ENCODE data around the gene TBCCD1. TPM values are rescaled to one million over a fixed set of nuclear protein-coding genes. Genes with fewer than 3 reads are reported as not detected.

The TBCCD1 gene
- total RNA-seq, 2 experiments from 2014 or later, result 7.6 to 8.1 TPM

DNA sequence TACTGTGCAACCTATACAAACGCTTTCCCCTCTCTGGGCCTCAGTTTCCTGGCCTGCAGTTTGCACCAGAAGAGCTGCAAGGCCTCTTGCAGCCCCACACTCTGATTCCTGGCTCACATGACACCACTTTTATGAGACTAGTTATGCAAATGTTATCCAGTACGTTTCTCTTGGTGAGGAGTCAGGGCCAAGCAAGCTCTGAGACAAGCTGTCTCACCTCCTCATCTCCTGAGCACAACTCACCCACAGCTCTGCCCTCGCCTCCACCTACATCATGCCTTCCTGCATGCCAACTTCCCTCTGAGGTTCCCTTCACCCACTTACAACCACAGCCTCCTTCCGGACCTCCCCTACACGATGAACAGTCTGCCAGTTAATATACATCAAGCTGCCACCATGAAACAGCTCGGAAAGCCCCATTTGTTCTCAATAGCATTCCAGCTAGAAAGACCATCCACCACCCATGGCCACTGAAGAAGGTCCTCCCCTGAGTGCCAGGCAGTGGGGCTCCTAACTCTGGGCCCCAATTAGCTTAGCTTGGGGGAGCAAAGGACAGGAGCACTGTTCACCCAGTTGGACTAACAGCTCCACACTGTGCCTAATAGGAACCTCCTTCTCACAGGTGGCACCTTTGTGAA is 48.0 kb downstream of the TBCCD1 start:
- intact Hi-C loops (cut with DNase I, micrococcal nuclease), result loop anchor here in 1 of 2 experiments (2.0 kb wide), 1 partner anchor 22 kb away; no protein-coding TSS in a partner anchor
- Mint-ChIP-seq H3K27ac (peak overlapping the region; percentile 78), H3K4me3 (peak overlapping the region; percentile 46), H3K36me3 (ENCODE audit: low read depth) (no peaks in the 10 kb centered on the region), H3K4me1 (ENCODE audit: low read depth) (peaks cover 66% of the 10 kb centered on the region), H3K9me3 (no peaks in the 10 kb centered on the region), H3K27me3 (no peaks in the 10 kb centered on the region)
- Histone ChIP-seq H3K9me3 (ENCODE audit: control insufficient read depth in 1 of 2, insufficient read depth in 1 of 2, low read length in 2 of 2) (no peaks in the 10 kb centered on the region), H3K27ac (ENCODE audit: low read depth in 1 of 2, low read length in 2 of 2) (peak overlapping the region; percentile 58 to 65), H3K27me3 (ENCODE audit: control insufficient read depth in 1 of 2, insufficient read depth in 2 of 2, low read length in 2 of 2) (no peaks in the 10 kb centered on the region), H3K4me1 (ENCODE audit: insufficient read depth, low read length) (peaks cover 74% of the 10 kb centered on the region), H3K4me3 (ENCODE audit: low read length) (no peak overlapping the region), H3K36me3 (ENCODE audit: insufficient read depth, low read length) (no peaks in the 10 kb centered on the region)
- TF ChIP-seq, protein P1, sequence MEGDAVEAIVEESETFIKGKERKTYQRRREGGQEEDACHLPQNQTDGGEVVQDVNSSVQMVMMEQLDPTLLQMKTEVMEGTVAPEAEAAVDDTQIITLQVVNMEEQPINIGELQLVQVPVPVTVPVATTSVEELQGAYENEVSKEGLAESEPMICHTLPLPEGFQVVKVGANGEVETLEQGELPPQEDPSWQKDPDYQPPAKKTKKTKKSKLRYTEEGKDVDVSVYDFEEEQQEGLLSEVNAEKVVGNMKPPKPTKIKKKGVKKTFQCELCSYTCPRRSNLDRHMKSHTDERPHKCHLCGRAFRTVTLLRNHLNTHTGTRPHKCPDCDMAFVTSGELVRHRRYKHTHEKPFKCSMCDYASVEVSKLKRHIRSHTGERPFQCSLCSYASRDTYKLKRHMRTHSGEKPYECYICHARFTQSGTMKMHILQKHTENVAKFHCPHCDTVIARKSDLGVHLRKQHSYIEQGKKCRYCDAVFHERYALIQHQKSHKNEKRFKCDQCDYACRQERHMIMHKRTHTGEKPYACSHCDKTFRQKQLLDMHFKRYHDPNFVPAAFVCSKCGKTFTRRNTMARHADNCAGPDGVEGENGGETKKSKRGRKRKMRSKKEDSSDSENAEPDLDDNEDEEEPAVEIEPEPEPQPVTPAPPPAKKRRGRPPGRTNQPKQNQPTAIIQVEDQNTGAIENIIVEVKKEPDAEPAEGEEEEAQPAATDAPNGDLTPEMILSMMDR (IDR thresholded peaks at IDR 0.05), result no peak
- DNase-seq (peak; percentile 50 to 91 (median 60)), ATAC-seq (ENCODE audit: poor library complexity) (peak; percentile 96)
- ChIA-PET POLR2A (interaction anchor here (0.6 to 2.6 kb wide), 15 partner anchors 10 to 849 kb away, joined by 3 to 28 read pairs (median 3); partner anchors contain the start of genes DNAJB11, RTP4 and TRA2B), CTCF (interaction anchor here (0.9 to 3.4 kb wide), 4 partner anchors 10 to 403 kb away, joined by 3 to 19 read pairs (median 3); no protein-coding TSS in a partner anchor)

DNA sequence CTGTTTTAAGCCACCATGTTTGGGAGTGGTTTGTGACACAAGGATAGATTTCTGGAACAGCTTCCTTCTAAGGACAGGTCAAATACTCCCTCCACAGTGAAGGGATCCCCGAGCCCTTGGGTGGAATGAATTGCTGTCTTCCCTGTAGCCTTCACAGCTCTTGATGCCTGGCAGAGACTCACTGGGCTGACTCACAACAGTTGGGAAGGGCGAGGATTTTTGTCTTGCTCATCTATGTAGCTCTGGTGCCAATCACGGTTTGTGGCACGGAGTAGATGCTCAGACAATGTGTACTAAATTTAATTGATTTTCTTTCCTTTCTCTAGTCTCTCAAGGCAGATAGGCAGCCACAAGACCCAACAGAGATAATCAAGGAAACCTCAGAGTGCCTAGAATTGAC is 49.9 kb downstream of the TBCCD1 start:
- TF ChIP-seq, protein P1 (IDR thresholded peaks at IDR 0.05), result no peak
- H3K36me3 ChIP-seq (ENCODE audit: insufficient read depth, low read length), result no peaks in the 10 kb centered on the region
- POLR2A ChIA-PET, result no interaction called here
- no peak overlapping the region for H3K27ac ChIP-seq (ENCODE audit: low read depth in 1 of 2, low read length in 2 of 2)
- no peak overlapping the region for H3K4me3 Mint-ChIP-seq
- no peak overlapping the region for H3K4me3 ChIP-seq (ENCODE audit: low read length)
- CTCF ChIA-PET, result interaction anchor here (3.4 kb wide), 1 partner anchor 23 kb away, joined by 19 read pairs; no protein-coding TSS in a partner anchor
- H3K27me3 ChIP-seq (ENCODE audit: control insufficient read depth in 1 of 2, insufficient read depth in 2 of 2, low read length in 2 of 2), result no peaks in the 10 kb centered on the region
- H3K4me1 Mint-ChIP-seq (ENCODE audit: low read depth), result peaks cover 78% of the 10 kb centered on the region
- no peak for DNase-seq
- intact Hi-C loops (cut with DNase I, micrococcal nuclease), result no loop called here
- peaks cover 74% of the 10 kb centered on the region for H3K4me1 ChIP-seq (ENCODE audit: insufficient read depth, low read length)
- ATAC-seq (ENCODE audit: poor library complexity), result no peak
- H3K27ac Mint-ChIP-seq, result no peak overlapping the region
- no peaks in the 10 kb centered on the region for H3K36me3 Mint-ChIP-seq (ENCODE audit: low read depth)
- no peaks in the 10 kb centered on the region for H3K9me3 ChIP-seq (ENCODE audit: control insufficient read depth in 1 of 2, insufficient read depth in 1 of 2, low read length in 2 of 2)
- H3K27me3 Mint-ChIP-seq, result no peaks in the 10 kb centered on the region
- H3K9me3 Mint-ChIP-seq, result no peaks in the 10 kb centered on the region

DNA sequence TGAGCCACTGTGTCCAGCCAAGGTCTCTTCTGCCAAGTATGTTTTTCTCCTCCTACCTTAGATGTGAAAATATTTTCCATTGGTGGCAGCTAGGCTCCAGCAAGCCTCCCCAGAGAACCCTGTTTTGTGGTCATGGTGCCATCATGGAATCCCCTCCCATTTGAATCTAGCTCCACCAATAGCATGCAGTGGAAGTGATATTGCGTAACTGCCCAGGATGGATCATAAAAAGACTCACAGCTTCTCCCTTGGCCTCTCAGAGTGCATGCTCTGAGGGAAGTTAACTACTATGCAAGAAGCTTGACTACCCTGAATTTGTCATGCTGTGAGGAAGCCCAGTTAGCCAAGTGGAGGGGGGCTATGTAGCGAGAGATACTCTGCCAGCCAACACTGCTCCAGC is 50.5 kb downstream of the TBCCD1 start:
- Mint-ChIP-seq H3K27ac (no peak overlapping the region), H3K36me3 (ENCODE audit: low read depth) (no peaks in the 10 kb centered on the region)

More for the DNA sequence above, 50.5 kb downstream of the TBCCD1 start:
- Histone ChIP-seq H3K36me3 (ENCODE audit: insufficient read depth, low read length) (no peaks in the 10 kb centered on the region), H3K4me3 (ENCODE audit: low read length) (no peak overlapping the region), H3K27me3 (ENCODE audit: control insufficient read depth in 1 of 2, insufficient read depth in 2 of 2, low read length in 2 of 2) (no peaks in the 10 kb centered on the region), H3K4me1 (ENCODE audit: insufficient read depth, low read length) (peaks cover 71% of the 10 kb centered on the region), H3K9me3 (ENCODE audit: control insufficient read depth in 1 of 2, insufficient read depth in 1 of 2, low read length in 2 of 2) (no peaks in the 10 kb centered on the region), H3K27ac (ENCODE audit: low read depth in 1 of 2, low read length in 2 of 2) (no peak overlapping the region)
- intact Hi-C loops (cut with DNase I, micrococcal nuclease), result no loop called here
- POLR2A ChIA-PET, result interaction anchor here (0.7 kb wide), 1 partner anchor 579 kb away, joined by 3 read pairs; the partner anchor contains the start of gene TRA2B
- TF ChIP-seq, protein P1 (IDR thresholded peaks at IDR 0.05), result no peak
- ATAC-seq (ENCODE audit: poor library complexity) (no peak), DNase-seq (no peak)
- no peaks in the 10 kb centered on the region for H3K9me3 Mint-ChIP-seq
- CTCF ChIA-PET, result no interaction called here
- H3K27me3 Mint-ChIP-seq, result no peaks in the 10 kb centered on the region
- H3K4me3 Mint-ChIP-seq, result no peak overlapping the region
- peaks cover 78% of the 10 kb centered on the region for H3K4me1 Mint-ChIP-seq (ENCODE audit: low read depth)
